ENCODE measurements around the gene SDHB. TPM values are rescaled to one million over a fixed set of nuclear protein-coding genes. Genes with fewer than 3 reads are reported as not detected.

SDHB gene
- total and polyA plus RNA-seq, 2 donors from 2014 or later, result 92.0 to 313 TPM

DNA sequence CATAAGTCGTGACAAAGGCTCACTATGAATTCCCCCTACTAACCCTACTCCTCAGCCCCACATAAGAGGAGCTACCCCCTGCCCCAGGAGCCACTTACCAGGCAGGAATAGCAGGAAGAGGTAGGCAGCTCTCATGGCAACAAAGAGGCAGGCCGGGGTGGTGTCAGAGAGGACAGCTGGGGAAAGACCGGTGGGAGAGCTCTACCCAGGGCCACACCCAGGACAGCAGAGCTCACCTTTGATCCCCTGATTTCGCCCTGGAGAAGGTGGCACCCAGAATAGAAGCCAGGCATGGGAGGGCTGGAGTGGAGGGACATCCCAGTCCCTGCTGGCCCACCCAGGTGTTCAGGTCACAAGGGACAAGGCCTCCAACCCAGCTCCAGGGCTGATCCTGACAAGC is 75.7 kb downstream of the SDHB start:
- no peaks in the 10 kb centered on the region for H3K4me1 ChIP-seq (ENCODE audit: control insufficient read depth in 2 of 3, insufficient read depth in 2 of 3, low read depth in 1 of 3, low read length in 3 of 3)
- TF ChIP-seq, protein P1, sequence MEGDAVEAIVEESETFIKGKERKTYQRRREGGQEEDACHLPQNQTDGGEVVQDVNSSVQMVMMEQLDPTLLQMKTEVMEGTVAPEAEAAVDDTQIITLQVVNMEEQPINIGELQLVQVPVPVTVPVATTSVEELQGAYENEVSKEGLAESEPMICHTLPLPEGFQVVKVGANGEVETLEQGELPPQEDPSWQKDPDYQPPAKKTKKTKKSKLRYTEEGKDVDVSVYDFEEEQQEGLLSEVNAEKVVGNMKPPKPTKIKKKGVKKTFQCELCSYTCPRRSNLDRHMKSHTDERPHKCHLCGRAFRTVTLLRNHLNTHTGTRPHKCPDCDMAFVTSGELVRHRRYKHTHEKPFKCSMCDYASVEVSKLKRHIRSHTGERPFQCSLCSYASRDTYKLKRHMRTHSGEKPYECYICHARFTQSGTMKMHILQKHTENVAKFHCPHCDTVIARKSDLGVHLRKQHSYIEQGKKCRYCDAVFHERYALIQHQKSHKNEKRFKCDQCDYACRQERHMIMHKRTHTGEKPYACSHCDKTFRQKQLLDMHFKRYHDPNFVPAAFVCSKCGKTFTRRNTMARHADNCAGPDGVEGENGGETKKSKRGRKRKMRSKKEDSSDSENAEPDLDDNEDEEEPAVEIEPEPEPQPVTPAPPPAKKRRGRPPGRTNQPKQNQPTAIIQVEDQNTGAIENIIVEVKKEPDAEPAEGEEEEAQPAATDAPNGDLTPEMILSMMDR (IDR thresholded peaks at IDR 0.05; ENCODE audit: borderline replicate concordance, extremely low read depth, insufficient read depth), result no peak
- no peak overlapping the region for H3K4me3 ChIP-seq (ENCODE audit: low read length in 3 of 3)
- H3K27ac ChIP-seq (ENCODE audit: low read depth in 2 of 2, low read length in 2 of 2), result no peak overlapping the region
- FAIRE-seq, result no peak
- H3K9me3 ChIP-seq (ENCODE audit: control insufficient read depth in 2 of 3, insufficient read depth in 1 of 3, low read length in 3 of 3), result no peaks in the 10 kb centered on the region
- intact Hi-C loops (cut with DNase I), result loop anchor here (10.0 kb wide), 1 partner anchor 67 kb away; no protein-coding TSS in a partner anchor
- H3K36me3 ChIP-seq (ENCODE audit: control insufficient read depth in 2 of 3, insufficient read depth in 3 of 3, low read length in 3 of 3), result no peaks in the 10 kb centered on the region
- H3K9ac ChIP-seq (ENCODE audit: low read length in 3 of 3), result no peak overlapping the region
- no peaks in the 10 kb centered on the region for H3K27me3 ChIP-seq (ENCODE audit: control insufficient read depth, insufficient read depth, low read length)
- DNase-seq, result no peak

DNA sequence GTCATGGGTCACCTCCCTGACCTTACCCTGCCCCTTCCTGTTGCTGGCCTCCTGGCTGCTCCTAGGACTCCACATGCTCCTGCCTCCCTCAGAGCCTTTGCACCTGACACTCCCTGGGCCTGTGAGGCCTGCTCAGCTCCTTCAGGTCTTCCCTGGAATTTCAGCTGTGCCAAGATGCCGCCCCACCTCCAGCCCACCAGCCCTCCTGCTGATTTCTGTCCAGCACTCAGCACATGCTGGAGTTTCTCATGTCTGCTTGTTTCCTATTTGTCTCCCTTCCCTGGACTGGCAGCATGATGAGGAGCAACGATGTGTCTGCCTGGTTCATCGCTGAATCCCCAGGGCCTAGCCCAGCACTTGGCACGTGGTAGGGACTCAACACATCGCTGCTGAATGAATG is 76.5 kb downstream of the SDHB start:
- Histone ChIP-seq H3K9ac (ENCODE audit: low read length in 3 of 3) (no peak overlapping the region), H3K4me3 (ENCODE audit: low read length in 3 of 3) (no peak overlapping the region), H3K9me3 (ENCODE audit: control insufficient read depth in 2 of 3, insufficient read depth in 1 of 3, low read length in 3 of 3) (no peaks in the 10 kb centered on the region), H3K27me3 (ENCODE audit: control insufficient read depth, insufficient read depth, low read length) (no peaks in the 10 kb centered on the region), H3K36me3 (ENCODE audit: control insufficient read depth in 2 of 3, insufficient read depth in 3 of 3, low read length in 3 of 3) (no peaks in the 10 kb centered on the region), H3K27ac (ENCODE audit: low read depth in 2 of 2, low read length in 2 of 2) (no peak overlapping the region), H3K4me1 (ENCODE audit: control insufficient read depth in 2 of 3, insufficient read depth in 2 of 3, low read depth in 1 of 3, low read length in 3 of 3) (no peaks in the 10 kb centered on the region)
- TF ChIP-seq, protein P1 (IDR thresholded peaks at IDR 0.05; ENCODE audit: borderline replicate concordance, extremely low read depth, insufficient read depth), result no peak
- DNase-seq, result no peak
- intact Hi-C loops (cut with DNase I), result loop anchor here (10.0 kb wide), 1 partner anchor 67 kb away; no protein-coding TSS in a partner anchor
- no peak for FAIRE-seq

DNA sequence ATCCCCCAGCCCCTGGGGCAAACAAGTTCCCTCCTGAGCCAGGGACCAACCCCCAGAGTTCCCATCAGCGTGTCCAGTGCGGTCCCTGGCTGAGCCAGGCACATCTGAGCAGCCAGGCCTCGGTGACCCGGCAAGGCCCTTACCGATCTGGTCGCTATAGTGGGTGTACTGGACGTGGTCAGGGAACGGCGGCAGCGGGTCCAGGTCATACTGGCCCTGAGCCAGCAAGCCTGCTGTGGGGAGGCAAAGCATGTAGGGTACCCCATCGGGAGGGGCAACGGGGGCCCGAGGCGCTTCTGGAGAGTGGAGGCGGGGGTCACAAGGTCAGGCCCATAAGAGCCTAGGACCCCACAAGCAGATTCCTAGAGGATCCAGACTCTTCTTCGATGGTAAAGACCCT is 76.9 kb downstream of the SDHB start:
- Histone ChIP-seq H3K9me3 (ENCODE audit: control insufficient read depth in 2 of 3, insufficient read depth in 1 of 3, low read length in 3 of 3) (no peaks in the 10 kb centered on the region), H3K4me1 (ENCODE audit: control insufficient read depth in 2 of 3, insufficient read depth in 2 of 3, low read depth in 1 of 3, low read length in 3 of 3) (no peaks in the 10 kb centered on the region), H3K36me3 (ENCODE audit: control insufficient read depth in 2 of 3, insufficient read depth in 3 of 3, low read length in 3 of 3) (no peaks in the 10 kb centered on the region), H3K27ac (ENCODE audit: low read depth in 2 of 2, low read length in 2 of 2) (no peak overlapping the region), H3K9ac (ENCODE audit: low read length in 3 of 3) (no peak overlapping the region), H3K27me3 (ENCODE audit: control insufficient read depth, insufficient read depth, low read length) (no peaks in the 10 kb centered on the region), H3K4me3 (ENCODE audit: low read length in 3 of 3) (no peak overlapping the region)
- intact Hi-C loops (cut with DNase I), result loop anchor here (10.0 kb wide), 1 partner anchor 68 kb away; no protein-coding TSS in a partner anchor
- TF ChIP-seq, protein P1 (IDR thresholded peaks at IDR 0.05; ENCODE audit: borderline replicate concordance, extremely low read depth, insufficient read depth), result no peak
- DNase-seq, result no peak
- FAIRE-seq, result no peak

DNA sequence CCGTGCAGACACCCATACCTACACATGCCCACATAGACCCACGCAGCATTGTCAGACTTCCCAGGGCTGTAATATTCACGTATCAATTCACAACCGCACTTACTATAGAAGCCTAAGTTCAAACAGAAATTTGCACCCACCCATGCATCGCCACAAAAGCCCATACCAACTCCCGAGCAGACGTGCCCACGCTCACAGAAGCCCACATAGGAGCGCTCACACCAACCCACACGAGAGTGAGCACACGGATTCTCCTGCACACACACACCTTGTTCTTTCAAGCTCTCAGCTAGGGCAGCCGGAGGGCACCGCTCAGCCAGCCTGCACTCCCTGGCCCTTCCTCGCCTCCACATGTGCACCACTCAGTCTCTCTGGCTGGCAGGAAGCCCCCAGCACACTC is 78.0 kb downstream of the SDHB start:
- H3K27me3 ChIP-seq (ENCODE audit: control insufficient read depth, insufficient read depth, low read length), result no peaks in the 10 kb centered on the region
- intact Hi-C loops (cut with DNase I), result loop anchor here (10.0 kb wide), 1 partner anchor 69 kb away; no protein-coding TSS in a partner anchor
- no peak overlapping the region for H3K27ac ChIP-seq (ENCODE audit: low read depth in 2 of 2, low read length in 2 of 2)
- FAIRE-seq (no peak), DNase-seq (no peak)
- TF ChIP-seq, protein P1 (IDR thresholded peaks at IDR 0.05; ENCODE audit: borderline replicate concordance, extremely low read depth, insufficient read depth), result no peak
- no peaks in the 10 kb centered on the region for H3K4me1 ChIP-seq (ENCODE audit: control insufficient read depth in 2 of 3, insufficient read depth in 2 of 3, low read depth in 1 of 3, low read length in 3 of 3)
- no peaks in the 10 kb centered on the region for H3K36me3 ChIP-seq (ENCODE audit: control insufficient read depth in 2 of 3, insufficient read depth in 3 of 3, low read length in 3 of 3)
- no peaks in the 10 kb centered on the region for H3K9me3 ChIP-seq (ENCODE audit: control insufficient read depth in 2 of 3, insufficient read depth in 1 of 3, low read length in 3 of 3)
- H3K9ac ChIP-seq (ENCODE audit: low read length in 3 of 3), result no peak overlapping the region
- no peak overlapping the region for H3K4me3 ChIP-seq (ENCODE audit: low read length in 3 of 3)

All from kidney (tissue), 14 donors.